Fibroblast of lung (primary cell): ENCODE results near the gene SEMA3D.

Experiments
- EZH2 ChIP-seq: IDR thresholded peaks from 2 replicates; pipeline ENCODE4 v1.5.1; 2012; ENCODE audit warnings: low read length, control low read depth, mild to moderate bottlenecking; ENCODE audit errors: missing control alignments
- TF ChIP-seq, protein P1 (sequence below), 2 donors: IDR thresholded peaks in 1 of 2; conservative IDR thresholded peaks in 1 of 2; 1 replicate in 1 of 2; 2 replicates in 1 of 2; pipeline ENCODE4 v1.5.1; 2011 to 2012; ENCODE audit warnings: low read length in 2 of 2, control low read depth in 1 of 2, inconsistent platforms in 1 of 2, low read depth in 1 of 2, mild to moderate bottlenecking in 1 of 2

DNA sequence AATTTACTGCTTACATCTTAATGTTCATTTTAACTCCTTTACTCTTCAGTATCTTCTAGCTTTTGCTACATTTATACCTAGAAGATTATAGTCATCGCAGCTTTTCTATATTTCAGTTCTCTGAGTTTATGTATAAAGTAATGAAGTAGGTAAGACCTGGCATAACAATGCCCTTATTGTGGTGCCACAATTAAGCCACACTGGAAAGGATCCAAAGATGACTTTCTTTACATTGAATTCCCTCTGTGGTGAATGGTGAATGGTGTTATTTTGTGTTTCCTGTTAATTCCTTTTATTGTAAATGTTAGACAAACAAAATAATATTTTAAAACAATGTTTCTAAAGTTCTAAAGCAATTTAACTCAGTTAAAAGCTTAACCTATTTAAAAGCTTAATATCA, 36.2 kb downstream of the SEMA3D start:
- TF ChIP-seq, protein P1, sequence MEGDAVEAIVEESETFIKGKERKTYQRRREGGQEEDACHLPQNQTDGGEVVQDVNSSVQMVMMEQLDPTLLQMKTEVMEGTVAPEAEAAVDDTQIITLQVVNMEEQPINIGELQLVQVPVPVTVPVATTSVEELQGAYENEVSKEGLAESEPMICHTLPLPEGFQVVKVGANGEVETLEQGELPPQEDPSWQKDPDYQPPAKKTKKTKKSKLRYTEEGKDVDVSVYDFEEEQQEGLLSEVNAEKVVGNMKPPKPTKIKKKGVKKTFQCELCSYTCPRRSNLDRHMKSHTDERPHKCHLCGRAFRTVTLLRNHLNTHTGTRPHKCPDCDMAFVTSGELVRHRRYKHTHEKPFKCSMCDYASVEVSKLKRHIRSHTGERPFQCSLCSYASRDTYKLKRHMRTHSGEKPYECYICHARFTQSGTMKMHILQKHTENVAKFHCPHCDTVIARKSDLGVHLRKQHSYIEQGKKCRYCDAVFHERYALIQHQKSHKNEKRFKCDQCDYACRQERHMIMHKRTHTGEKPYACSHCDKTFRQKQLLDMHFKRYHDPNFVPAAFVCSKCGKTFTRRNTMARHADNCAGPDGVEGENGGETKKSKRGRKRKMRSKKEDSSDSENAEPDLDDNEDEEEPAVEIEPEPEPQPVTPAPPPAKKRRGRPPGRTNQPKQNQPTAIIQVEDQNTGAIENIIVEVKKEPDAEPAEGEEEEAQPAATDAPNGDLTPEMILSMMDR (conservative IDR thresholded peaks at IDR 0.05 in 1 of 2, IDR thresholded peaks at IDR 0.05 in 1 of 2; ENCODE audit: low read depth in 1 of 2, low read length in 2 of 2), result no peak
- no peak for TF ChIP-seq EZH2
